Tongue (tissue), 2 donors: ENCODE data around the gene FARSA. TPM values are rescaled to one million over a fixed set of nuclear protein-coding genes. Genes with fewer than 3 reads are reported as not detected.
A peak's percentile ranks its signal among the peaks of the same experiment; 100 is the strongest.
"Not testable (repeated sequence)": the region's sequence is repeated elsewhere in the genome, so short reads cannot be mapped to it uniquely, and the experiment has no call there.

ENCODE experiments used
- DNase-seq: peaks from one replicate; pipeline ENCODE4 v3.0.0-alpha.2; 2015
- total RNA-seq: library from RNA; depleted of rRNA; stranded (reverse); fragments of >200 nt; gene quantifications from one replicate; pipeline ENCODE4 v1.2.3, GENCODE V29; 2014

FARSA gene
- total RNA-seq, 1 donor from 2014 or later = 36.9 TPM

GRCh38 chr19:12953799-12954611 lies 20.5 kb upstream of the FARSA start:
- DNase-seq = no peak

GRCh38 chr19:12953138-12953798 lies 19.8 kb upstream of the FARSA start:
- peak; percentile 95 for DNase-seq

- no peak for DNase-seq
These were observed 19.1 kb upstream of the FARSA start for GRCh38 chr19:12952488-12953137.

GRCh38 chr19:12952050-12952449 lies 18.5 kb upstream of the FARSA start:
- DNase-seq = not testable (repeated sequence)

GRCh38 chr19:12949363-12950283 lies 16.1 kb upstream of the FARSA start:
- DNase-seq = peak; percentile 65

- DNase-seq = no peak
These were observed 15.3 kb upstream of the FARSA start for GRCh38 chr19:12948612-12949362.

GRCh38 chr19:12947702-12948611 lies 14.4 kb upstream of the FARSA start:
- DNase-seq = peak; percentile 16

GRCh38 chr19:12946731-12947496 lies 13.4 kb upstream of the FARSA start:
- DNase-seq = no peak

GRCh38 chr19:12946092-12946721 lies 12.7 kb upstream of the FARSA start:
- peak; percentile 85 for DNase-seq

GRCh38 chr19:12945479-12946091 lies 12.1 kb upstream of the FARSA start, which contains the start of gene RAD23A:
Gene RAD23A (plus strand): TSS chr19:12945862. CDS start chr19:12945949, 87 bp downstream.
- DNase-seq = peak; percentile 100

- DNase-seq = no peak
These were observed 10.7 kb upstream of the FARSA start for GRCh38 chr19:12944104-12944674.

- DNase-seq = no peak
These were observed 10.0 kb upstream of the FARSA start for GRCh38 chr19:12943437-12944044.

- DNase-seq = no peak
These were observed 7.4 kb upstream of the FARSA start for GRCh38 chr19:12940897-12941296.

- no peak for DNase-seq
These were observed 6.5 kb upstream of the FARSA start for GRCh38 chr19:12939975-12940423.

- DNase-seq = peak; percentile 61
These were observed 5.5 kb upstream of the FARSA start for GRCh38 chr19:12938779-12939601.
